ENCODE data around the gene NEDD4.
"Not testable (repeated sequence)": the region's sequence is repeated elsewhere in the genome, so short reads cannot be mapped to it uniquely, and the experiment has no call there.

Gene NEDD4

DNA sequence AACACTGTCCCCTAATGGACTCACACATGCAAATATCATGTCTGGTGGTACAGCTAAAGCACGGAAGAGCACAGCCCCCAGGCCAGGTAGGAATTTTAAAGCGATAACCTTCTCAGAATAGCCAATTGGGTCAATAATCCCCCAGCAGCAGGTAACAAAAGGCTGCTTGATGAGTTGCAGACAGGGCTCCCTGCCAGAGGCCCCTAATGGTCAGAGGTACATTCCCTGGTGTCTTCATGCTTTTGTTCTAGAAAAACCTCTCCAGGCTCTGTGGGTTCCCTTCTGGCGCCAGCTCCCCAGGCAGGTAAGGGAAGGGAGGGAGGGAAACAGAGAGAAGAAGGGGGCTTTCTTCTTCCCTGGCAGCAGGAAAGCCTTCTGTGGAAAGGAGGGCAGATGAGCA is 207.1 kb downstream of the NEDD4 start:
- H3K4me2 ChIP-seq = no peak overlapping the region
- H3K4me1 ChIP-seq = no peaks in the 10 kb centered on the region
- H4K20me1 ChIP-seq = no peaks in the 10 kb centered on the region
- H3K9me3 ChIP-seq (replicated peaks in 1 of 11) = peaks cover 0 to 17% (median 9%) of the 10 kb centered on the region in 11 experiments; a peak in 17 of 22 replicates
- H3K27me3 ChIP-seq = no peaks in the 10 kb centered on the region
- no peak overlapping the region for H3K27ac ChIP-seq
- no peaks in the 10 kb centered on the region for H3K36me3 ChIP-seq
- H3K9ac ChIP-seq = no peak overlapping the region
- no peak overlapping the region for H3K4me3 ChIP-seq
- TF ChIP-seq Cebpa-rat (IDR thresholded peaks at IDR 0.05) = no peak

DNA sequence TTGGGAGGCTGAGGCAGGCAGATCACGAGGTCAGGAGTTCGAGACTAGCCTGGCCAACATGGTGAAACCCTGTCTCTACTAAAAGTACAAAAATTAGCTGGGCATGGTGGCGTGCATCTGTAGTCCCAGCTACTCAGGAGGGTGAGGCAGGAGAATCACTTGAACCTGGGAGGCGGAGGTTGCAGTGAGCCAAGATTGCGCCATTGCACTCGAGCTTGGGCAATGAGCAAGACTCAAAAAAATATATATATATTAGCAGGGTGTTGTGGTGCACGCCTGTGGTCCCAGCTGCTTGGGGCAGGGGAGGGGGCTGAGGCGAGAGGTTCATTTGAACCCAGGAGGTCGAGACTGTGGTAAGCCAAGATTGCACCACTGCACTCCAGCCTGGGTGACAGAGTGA is 207.8 kb downstream of the NEDD4 start:
- H3K9ac ChIP-seq, H3K4me3 ChIP-seq, H4K20me1 ChIP-seq, H3K4me1 ChIP-seq, H3K4me2 ChIP-seq, H3K27ac ChIP-seq, H3K36me3 ChIP-seq, H3K27me3 ChIP-seq: not testable (repeated sequence)
- H3K9me3 ChIP-seq (replicated peaks in 1 of 11) = peaks cover 0 to 25% (median 12%) of the 10 kb centered on the region in 11 experiments; a peak in 18 of 22 replicates

DNA sequence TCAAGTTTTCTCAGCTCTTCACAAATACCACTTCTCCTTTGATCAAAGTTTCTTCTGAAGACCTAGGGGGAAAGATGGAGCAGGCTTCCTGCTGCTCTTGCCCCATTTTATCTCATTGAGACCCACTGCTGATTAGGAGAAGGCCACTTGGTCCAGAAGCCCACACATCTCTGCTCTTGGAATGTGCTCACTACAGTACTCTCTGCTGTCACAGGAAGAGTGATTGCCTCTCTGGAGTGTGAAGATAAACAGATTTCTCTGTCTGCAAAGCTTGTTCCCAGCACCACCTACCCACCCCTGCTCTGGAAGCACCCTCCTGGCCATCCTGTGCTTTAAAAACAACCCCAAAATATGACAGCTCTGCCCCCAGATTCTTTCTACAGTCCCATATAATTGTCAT is 209.1 kb downstream of the NEDD4 start:
- Histone ChIP-seq H3K36me3 (no peaks in the 10 kb centered on the region), H3K4me3 (no peak overlapping the region), H3K27ac (no peak overlapping the region), H3K4me2 (no peak overlapping the region), H3K9ac (no peak overlapping the region), H3K4me1 (no peaks in the 10 kb centered on the region), H3K9me3 (replicated peaks in 1 of 11) (peaks cover 0 to 25% (median 12%) of the 10 kb centered on the region in 11 experiments; a peak in 18 of 22 replicates), H4K20me1 (no peaks in the 10 kb centered on the region), H3K27me3 (no peaks in the 10 kb centered on the region)
- TF ChIP-seq Cebpa-rat (IDR thresholded peaks at IDR 0.05) = no peak

DNA sequence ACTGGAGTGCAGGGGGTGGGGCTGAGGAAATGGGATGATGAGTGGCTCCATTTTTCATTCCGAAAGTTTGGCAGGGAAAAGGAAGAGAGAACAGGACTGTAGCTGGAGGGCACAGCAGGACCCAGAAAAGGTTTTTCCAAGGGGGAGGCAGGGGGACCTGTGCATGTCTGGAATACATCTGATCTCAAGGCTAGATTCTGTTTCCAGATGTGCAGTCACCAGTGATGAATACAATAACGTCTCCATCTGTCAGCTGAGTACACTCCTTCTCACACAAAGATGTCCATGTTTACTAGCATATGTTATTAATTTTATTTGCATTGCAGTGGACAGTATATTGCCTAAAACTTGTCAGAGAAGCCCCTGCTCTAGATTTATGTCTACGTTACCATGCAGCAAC is 210.5 kb downstream of the NEDD4 start:
- Histone ChIP-seq H3K36me3 (no peaks in the 10 kb centered on the region), H3K4me1 (no peaks in the 10 kb centered on the region), H3K9me3 (replicated peaks in 1 of 11) (peaks cover 0 to 18% (median 6%) of the 10 kb centered on the region in 11 experiments; a peak in 7 of 22 replicates), H4K20me1 (no peaks in the 10 kb centered on the region), H3K27me3 (no peaks in the 10 kb centered on the region), H3K27ac (no peak overlapping the region), H3K4me3 (no peak overlapping the region), H3K4me2 (no peak overlapping the region), H3K9ac (no peak overlapping the region)
- no peak for TF ChIP-seq Cebpa-rat (IDR thresholded peaks at IDR 0.05)

DNA sequence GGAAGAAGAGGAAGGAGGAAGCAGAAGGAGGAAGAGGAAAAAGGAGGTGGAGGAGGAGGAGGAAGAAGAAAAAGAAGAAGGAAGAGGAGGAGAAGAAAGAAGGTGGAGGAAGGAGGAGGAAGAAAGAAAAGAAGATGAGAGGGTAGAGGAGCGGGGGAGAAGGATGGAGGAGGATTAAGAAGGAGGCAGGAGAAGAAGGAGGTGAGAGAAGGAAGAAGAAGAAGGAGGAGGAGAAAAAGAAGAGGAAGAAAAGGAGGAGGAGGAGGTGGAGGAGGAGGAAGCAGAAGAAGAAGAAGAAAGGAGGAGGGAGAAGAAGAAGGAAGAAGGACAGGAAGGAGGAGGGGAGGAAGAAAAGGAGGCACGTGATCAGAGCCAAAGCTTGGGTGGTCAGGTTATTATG is 213.1 kb downstream of the NEDD4 start:
- Histone ChIP-seq H3K27ac (no peak overlapping the region), H3K36me3 (no peaks in the 10 kb centered on the region), H4K20me1 (no peaks in the 10 kb centered on the region), H3K9ac (no peak overlapping the region), H3K27me3 (no peaks in the 10 kb centered on the region), H3K4me3 (no peak overlapping the region), H3K9me3 (replicated peaks in 1 of 11) (peaks cover 0 to 18% (median 6%) of the 10 kb centered on the region in 11 experiments; a peak in 7 of 22 replicates), H3K4me1 (peaks cover 0 to 4% (median under 1%) of the 10 kb centered on the region in 10 experiments; a peak in 4 of 20 replicates), H3K4me2 (no peak overlapping the region)
- no peak for TF ChIP-seq Cebpa-rat (IDR thresholded peaks at IDR 0.05)

DNA sequence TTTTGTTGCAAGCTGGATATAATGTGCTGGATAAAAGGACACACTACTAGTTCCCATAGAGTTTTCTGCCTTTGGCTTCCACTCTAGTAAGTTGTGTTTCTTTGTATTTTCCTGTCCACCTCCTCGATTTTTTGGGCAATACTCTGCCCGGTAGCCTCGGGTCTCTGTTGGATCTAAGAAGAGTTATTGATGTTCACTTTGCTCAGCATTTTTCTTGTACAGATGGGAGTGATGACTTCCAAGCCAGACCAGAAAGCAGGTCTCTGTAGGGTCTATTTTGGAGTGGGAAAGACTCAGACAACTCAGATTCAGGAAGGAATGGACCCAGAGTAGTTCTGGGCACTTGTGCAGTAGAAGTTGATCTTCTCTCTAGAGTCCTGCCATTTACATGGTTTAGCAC is 214.5 kb downstream of the NEDD4 start:
- Histone ChIP-seq H3K4me2 (no peak overlapping the region), H3K9ac (no peak overlapping the region), H3K27ac (no peak overlapping the region), H3K4me3 (no peak overlapping the region), H3K36me3 (no peaks in the 10 kb centered on the region), H4K20me1 (no peaks in the 10 kb centered on the region), H3K9me3 (replicated peaks in 1 of 11) (peaks cover 0 to 18% (median 6%) of the 10 kb centered on the region in 11 experiments; a peak in 7 of 22 replicates), H3K27me3 (no peaks in the 10 kb centered on the region), H3K4me1 (peaks cover 0 to 11% (median 2%) of the 10 kb centered on the region in 10 experiments; a peak in 4 of 20 replicates)
- no peak for TF ChIP-seq Cebpa-rat (IDR thresholded peaks at IDR 0.05)

Data from BLaER1 treated with 17β-estradiol and CSF1 and Interleukin-3, amounts not matched to agents 10 nM and 100 nM (cell line).